Stimulated activated CD4-positive, alpha-beta T cell treated with anti-CD3 and anti-CD28 coated beads, Interleukin-4, amount 100 ng/mL, for 48 hours (primary cell): ENCODE measurements around the gene CAPS.
"Not testable (repeated sequence)": the region's sequence is repeated elsewhere in the genome, so short reads cannot be mapped to it uniquely, and the experiment has no call there.

Source experiments
- DNase-seq, 2 donors: peaks; one replicate each; pipeline ENCODE4 v3.0.0-alpha.2; 2020; ENCODE audit warnings: low read depth in 2 of 2

CAPS gene

DNA sequence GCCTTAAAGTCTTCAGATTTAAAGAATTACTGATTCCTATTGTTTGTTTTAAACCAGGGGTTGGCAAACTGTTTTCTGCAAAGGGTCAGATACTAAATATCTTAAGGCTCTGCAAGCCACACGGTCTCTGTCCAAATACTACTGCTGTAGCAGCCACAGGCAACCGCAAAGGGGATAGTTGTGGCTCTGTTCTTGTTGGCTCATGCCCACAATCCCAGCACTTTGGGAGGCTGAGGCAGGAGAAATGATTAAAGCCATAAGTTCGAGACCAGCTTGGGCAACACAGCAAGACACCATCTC lies 41.5 kb downstream of the CAPS start:
- no peak for DNase-seq

DNA sequence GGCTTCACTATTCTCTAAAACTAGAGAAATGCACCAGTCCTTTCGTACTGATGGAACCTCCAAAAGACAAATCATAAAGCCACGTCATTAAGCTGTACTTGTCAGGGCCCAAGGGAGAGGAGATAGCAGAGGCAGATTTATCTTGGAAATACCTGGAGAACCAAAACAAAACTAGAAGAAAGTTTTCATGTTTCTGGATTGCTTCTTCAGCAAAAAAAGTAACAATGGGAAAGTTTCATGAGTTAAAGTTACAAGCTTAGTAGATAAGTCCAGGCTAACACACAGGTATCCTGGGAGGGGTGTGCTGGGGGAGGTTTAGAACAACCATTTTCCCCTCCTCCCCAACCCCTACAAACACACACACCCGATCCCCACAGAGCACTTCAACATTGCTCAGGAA lies 42.3 kb downstream of the CAPS start:
- no peak for DNase-seq

DNA sequence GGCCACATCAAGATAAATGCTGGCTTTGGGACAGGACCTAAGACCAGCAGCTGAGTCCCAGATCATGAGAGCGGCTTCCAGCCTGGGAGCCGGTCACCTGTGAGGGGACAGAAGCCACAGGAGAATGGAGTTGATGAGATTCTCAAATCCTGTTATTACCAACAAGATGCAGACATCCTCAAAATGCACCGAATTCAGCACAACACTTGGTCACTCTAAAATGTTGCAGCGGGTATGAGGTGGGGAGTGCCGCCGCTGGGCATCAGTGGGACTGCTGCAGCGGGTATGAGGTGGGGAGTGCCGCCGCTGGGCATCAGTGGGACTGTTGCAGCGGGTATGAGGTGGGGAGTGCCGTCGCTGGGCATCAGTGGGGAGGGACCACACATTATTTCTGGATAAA lies 42.7 kb downstream of the CAPS start:
- DNase-seq, result no peak

DNA sequence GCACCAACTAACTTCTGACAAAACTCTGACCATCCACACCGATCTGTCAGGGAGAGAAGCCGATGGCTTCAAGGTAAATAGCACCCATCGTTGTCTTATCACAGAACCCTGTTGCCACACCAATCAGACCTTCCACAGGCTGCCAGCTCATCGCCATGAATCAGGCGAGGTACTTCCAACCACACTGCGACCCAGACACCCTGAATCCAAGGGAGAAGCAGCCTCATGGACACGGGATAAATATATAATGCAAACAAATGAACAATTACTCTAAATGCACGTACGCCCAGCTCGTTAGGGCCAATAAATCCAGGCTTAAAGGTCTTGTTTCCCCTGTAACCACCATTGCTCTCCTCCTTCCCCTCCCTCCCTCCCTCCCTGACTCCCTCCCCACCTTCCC lies 43.1 kb downstream of the CAPS start:
- no peak for DNase-seq

DNA sequence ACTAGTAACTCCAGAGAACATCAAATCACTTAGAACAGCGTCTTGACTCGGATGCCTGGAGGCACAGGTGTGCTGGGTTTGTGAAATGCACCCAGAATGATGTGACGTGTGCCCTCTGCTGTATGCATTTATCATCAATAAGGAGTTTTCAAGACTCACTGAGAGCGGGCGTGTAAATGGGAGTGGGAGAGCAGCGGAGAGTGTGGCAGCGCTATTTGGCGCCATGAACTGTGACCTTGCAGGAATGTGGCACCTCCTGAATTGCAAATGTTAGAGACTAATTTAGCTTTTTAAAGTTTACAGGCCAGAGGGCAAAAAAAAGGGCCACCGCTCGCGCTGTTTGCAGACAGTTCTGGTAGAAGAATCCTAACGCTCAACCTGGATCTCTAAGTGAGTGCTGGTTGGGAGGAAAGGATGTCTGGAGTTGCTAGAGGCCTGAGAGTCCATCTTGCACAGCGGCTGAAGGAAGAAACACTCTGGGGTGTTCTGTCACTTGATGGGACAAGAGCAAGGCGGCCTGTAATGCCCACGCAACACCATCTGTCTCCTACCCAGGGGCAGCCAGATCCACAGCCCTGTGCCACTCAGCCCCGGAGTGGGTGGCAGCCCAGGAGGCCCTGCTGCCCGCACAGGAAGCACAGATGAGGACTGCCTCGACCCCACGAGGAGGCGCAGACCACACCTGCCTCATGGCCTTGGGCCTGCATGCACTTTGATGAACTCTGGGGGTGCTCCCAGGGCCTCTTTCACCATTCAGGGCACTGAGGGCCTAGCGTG lies 44.2 kb downstream of the CAPS start:
- DNase-seq, result no peak

DNA sequence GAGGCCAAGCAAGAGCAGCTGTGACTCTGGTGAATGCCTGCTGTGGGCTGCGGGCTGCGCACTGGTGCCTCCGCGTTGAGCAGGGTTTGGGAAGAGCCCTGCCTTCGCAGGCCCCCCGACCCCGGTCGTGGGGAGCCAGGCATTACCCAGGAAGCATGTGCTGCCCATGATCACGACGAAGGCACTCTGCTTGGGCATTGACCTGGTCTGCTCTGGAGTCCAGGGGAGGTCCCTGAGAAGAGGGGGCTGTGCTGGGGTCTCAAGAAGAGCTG lies 44.7 kb downstream of the CAPS start:
- DNase-seq, result no peak

DNA sequence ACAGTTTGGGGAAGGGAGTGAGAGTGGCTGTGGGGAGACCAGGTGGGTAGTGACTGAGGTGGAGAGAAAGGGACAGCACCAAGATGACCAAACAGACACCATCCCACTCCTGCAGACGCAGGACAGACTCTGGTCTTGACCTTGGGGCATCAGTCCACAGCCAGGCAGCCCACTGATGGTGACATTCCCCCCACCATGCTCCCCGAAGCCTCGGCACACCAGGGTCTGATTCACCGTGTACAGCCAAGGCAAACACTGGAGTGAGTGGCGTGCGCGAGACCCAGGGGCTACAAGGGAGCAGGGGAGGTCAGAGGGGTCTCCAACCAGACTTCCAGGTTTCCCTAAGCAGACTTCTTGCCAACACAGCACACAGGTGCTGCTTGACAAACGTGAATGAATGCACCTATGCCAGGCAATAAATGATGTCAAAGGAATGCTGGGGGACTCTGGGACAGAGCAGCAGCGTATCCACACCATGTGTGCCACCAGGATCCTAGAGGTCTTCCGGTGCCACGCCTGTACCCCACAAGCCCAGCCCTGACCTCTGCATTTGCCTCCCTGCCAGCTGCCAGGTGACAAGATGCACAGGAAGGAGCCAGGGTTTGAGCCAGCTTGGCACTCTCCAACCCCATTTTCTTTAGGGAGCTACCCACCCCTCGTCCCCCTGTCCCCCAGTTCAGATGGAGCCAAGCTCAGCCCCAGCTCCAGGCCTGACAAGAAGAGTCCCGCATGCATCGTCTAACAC lies 45.4 kb downstream of the CAPS start:
- DNase-seq, result no peak

DNA sequence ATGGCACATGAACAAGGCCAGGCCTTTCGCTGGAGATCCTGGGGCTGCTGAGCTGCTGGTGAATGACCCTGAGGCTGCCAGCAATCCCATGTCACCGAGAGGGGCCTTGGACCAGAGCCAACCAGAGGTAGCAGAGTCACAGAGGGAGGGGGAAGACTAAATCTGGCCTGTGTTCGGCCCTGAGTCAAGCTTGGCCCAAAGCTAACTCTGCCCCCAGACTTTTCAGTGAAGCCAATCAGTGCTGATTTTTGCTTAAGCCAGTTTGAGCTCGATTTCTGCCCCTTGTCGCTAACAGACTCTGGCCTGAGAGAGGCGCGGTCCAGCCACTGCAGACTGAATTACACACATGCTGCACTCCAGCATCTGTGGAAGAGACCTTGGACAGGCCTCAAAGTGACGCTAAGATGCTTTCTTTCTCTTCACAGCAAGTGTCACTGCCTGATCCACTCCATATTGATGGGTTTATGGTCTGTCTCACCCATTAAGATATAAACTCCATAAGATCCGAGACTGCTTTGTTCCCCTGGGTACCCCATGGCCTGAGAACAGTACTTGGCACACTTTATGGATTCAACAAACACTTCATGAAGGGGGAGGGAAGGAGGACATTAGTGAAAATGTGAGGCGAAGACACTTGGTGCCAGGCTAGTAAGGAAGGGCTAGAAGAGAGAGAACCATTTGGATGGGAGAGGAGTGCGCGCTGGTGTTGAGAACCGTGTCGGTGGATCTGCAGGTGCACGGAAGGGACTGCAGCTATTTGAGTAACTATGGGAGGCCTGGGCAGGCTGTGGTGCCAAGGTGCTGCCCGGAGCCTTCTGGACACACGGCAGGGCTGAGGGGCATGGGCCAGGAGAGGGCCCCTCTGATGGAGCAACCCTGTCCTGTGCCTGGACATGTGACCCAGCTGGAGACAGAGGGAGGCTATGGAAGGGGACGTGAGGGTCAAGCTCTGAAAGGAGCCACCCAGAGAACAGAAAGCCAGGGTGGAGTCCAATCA lies 46.2 kb downstream of the CAPS start:
- DNase-seq, result no peak

DNA sequence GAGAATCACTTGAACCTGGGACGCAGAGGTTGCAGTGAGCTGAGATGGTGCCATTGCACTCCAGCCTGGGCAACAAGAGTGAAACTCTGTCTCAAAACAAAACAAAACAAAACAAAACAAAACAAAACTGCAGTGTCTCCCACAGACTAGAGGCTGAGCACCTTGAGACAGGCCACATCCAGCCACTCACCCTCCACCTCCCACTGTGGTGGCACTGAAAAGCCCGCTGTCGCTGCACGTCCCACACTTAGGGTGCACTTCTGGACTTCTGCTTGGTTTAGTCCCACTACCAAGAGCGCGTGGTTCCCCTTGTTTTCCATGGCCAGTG lies 47.6 kb downstream of the CAPS start:
- DNase-seq, result not testable (repeated sequence)

DNA sequence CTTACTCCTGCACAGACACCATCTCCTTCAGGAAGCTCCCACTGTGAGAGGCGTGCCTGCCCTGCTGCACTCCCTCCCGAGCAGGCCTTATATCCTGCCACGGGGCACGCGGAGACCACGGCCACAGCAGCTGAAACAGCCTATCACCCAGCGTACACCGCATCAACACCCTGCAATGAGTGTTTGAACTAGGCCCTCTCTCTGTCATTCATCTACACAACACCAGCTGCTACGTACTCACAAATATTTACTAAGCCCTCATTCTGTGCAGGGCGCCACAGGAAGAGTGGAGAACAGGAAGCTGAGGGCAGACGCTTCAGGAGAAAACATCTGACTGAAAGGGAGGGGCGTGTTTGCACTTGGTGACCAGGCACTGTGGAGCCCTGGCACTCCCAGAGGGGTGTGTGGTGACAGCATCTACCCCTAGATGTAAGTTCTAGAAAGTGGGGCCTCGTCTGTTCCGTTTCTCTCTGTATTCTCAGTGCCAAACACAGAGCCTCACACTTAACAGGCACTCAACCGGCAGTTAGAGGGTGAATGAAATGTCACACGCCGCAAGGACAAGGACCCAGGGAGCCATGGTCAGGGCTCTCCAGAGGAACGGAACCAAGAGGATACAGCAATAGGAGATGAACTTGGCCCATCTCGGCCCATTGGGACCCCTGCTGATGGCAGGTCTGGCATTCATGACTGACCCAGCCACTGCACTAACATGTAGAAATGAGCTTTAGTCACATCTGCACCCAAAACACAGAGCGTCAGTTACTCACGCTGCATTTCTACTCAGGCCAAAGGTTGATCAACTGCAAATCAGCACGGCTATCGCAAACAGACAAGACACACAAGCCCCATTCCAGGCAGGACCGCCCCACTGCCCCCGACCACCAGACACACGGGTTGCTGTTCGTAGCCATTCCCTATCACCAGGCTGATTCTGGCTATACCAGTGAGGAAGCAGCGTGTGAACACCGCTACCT lies 48.2 kb downstream of the CAPS start:
- DNase-seq, result no peak

DNA sequence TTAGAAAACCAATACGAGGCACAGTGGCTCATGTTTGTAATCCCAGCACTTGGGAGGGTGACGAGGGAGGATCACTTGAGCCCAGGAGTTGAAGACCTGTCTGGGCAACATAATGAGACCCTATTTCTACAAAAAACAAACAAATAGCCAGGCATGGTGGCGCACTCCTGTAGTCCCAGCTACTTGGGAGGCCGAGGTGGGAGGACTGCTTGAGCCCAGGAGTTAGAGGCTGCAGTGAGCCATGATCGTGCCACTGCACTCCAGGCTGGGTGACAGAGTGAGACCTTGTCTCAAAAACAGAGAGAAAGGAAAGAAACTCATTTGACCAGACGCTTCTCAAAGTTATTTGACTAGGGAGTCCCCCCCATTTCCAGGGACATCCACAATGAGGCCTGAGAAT lies 49.2 kb downstream of the CAPS start:
- DNase-seq, result not testable (repeated sequence)

DNA sequence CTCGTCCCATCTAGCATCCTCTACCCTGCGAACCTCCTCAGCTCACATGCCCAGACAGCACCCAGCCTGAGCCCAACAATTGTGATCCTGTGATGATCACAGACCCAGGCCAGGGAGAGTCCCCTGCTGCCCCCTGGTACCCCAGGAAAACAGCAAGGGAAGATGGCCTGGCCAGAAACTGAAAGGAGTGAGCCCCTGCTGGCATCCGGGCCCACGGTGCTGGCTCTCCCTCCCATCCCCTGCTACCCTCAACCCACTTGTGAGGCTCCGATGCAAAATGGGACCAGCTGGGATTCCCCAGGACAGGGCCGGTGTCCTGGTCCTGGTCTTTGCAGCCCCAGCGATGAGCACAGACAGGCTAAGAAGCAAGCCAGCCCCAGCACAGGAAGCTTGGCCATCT lies 49.8 kb downstream of the CAPS start:
- no peak for DNase-seq

DNA sequence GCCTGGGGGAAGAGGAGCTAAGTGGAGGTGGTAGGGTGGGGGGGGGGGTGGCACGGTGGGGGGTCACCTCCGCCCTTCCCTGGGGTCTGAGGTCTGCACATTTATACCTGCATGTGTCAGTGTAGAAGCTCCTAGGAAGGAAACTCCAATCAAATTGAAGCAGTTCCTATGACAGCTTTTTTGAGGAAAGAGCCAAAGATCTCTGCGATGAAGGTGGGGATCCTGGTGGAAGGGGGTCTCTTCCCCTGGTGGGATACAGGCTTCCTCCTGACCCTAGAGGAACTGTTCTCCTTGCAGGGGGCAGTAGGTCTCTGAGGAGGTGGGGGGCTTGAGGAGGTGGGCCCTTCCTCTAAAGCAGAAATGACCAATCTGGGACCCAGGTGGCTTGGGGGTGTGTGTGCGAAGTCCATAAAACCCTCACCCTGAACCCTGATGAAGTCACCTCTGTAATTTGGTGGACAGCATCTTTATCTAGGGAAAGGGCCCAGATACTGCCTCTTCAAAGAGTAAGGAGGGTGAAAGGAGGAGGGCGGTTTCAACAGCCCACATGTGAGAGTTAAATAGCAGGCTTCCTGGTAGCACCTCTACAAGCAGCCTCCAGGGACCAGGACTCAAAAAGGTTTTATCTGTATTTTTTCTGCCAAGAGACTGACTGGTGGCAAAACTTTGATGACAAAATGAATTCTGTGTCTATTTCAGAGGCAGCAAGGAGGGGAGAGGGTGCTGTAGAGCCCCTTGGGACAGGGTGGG lies 50.9 kb downstream of the CAPS start:
- no peak for DNase-seq
